ENCODE data around the gene TKFC.
"Not testable (repeated sequence)": the region's sequence is repeated elsewhere in the genome, so short reads cannot be mapped to it uniquely, and the experiment has no call there.

The TKFC gene

GRCh38 chr11:61361741-61362541 is 28.9 kb downstream of the TKFC start, which contains the start of the genes CYB561A3 and TMEM138:
TSS of gene CYB561A3 (minus strand) at chr11:61361882. CDS start at chr11:61356713, 5,169 bp downstream.
TSS of gene TMEM138 (plus strand) at chr11:61362374. CDS start at chr11:61364391, 2,017 bp downstream.
- peak within 1 kb of the TSS; percentile 97 for H3K4me3 Mint-ChIP-seq
- H3K4me1 Mint-ChIP-seq (ENCODE audit: low read depth), result peaks cover 40% of the 10 kb centered on the region
- H3K27ac Mint-ChIP-seq, result peak within 1 kb of the TSS; percentile 98
- H3K27me3 Mint-ChIP-seq, result no peaks in the 10 kb centered on the region
- peaks cover 63% of the 10 kb centered on the region for H3K36me3 Mint-ChIP-seq (ENCODE audit: low read depth)
- no peaks in the 10 kb centered on the region for H3K9me3 Mint-ChIP-seq
- DNase-seq, result peak; percentile 93

DNA sequence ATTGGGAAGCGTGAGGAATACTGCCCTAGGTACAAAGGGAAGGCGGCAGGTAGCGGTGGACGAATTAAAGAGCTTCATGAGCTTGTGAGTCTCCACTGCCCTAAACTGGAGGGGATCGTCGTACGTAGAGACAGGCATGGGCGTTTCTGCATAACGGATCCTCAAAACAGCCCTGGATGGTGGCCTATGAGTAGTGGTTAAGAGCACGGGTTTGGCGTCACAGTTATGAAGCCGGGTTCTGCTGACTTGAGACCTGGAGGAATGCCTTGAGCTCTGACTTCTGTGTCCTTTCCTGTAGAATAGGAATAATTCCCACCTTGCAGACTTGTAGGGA is 29.5 kb downstream of the TKFC start:
- H3K4me3 Mint-ChIP-seq, result peak overlapping the region; percentile 97
- peaks cover 66% of the 10 kb centered on the region for H3K36me3 Mint-ChIP-seq (ENCODE audit: low read depth)
- H3K4me1 Mint-ChIP-seq (ENCODE audit: low read depth), result peaks cover 37% of the 10 kb centered on the region

DNA sequence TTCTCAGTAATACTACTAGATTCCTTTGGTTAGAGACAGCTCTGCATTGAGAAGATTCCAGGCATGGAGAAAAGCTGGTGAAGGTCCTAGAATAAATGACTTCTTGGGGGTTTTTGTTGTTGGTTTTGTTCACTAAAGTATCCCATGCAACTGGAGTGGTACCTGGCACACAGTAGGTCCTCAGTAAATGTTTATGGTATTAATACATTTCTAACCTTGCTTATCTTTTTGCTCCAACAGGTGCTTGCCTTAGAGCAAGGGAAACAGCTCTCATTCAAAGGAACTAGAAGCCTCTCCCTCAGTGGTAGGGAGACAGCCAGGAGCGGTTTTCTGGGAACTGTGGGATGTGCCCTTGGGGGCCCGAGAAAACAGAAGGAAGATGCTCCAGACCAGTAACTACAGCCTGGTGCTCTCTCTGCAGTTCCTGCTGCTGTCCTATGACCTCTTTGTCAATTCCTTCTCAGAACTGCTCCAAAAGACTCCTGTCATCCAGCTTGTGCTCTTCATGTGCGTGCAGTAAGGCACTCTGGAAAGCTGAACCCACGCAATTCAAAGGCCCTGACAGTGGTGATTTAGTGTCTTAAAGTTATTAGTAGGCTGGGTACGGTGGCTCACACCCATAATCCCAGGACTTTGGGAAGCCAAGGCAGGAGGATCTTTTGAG is 31.1 kb downstream of the TKFC start:
- no peak for DNase-seq
- Mint-ChIP-seq H3K36me3 (ENCODE audit: low read depth) (peaks cover 77% of the 10 kb centered on the region), H3K27ac (peak overlapping the region; percentile 98)

More for the DNA sequence above, 29.5 kb downstream of the TKFC start:
- Mint-ChIP-seq H3K9me3 (no peaks in the 10 kb centered on the region), H3K27me3 (no peaks in the 10 kb centered on the region), H3K27ac (peak overlapping the region; percentile 98)
- no peak for DNase-seq

GRCh38 chr11:61367406-61367805 is 34.4 kb downstream of the TKFC start:
- Mint-ChIP-seq H3K4me3 (no peak overlapping the region), H3K36me3 (ENCODE audit: low read depth) (peaks cover 92% of the 10 kb centered on the region), H3K27me3 (no peaks in the 10 kb centered on the region), H3K27ac (peak overlapping the region; percentile 55), H3K4me1 (ENCODE audit: low read depth) (peaks cover 32% of the 10 kb centered on the region), H3K9me3 (no peaks in the 10 kb centered on the region)
- DNase-seq, result no peak

More for the DNA sequence above, 31.1 kb downstream of the TKFC start:
- peak overlapping the region; percentile 97 for H3K4me3 Mint-ChIP-seq
- no peaks in the 10 kb centered on the region for H3K9me3 Mint-ChIP-seq
- H3K27me3 Mint-ChIP-seq, result no peaks in the 10 kb centered on the region
- peaks cover 34% of the 10 kb centered on the region for H3K4me1 Mint-ChIP-seq (ENCODE audit: low read depth)

GRCh38 chr11:61368646-61369045 is 35.6 kb downstream of the TKFC start:
- no peaks in the 10 kb centered on the region for H3K27me3 Mint-ChIP-seq
- no peak overlapping the region for H3K27ac Mint-ChIP-seq
- peaks cover 85% of the 10 kb centered on the region for H3K36me3 Mint-ChIP-seq (ENCODE audit: low read depth)

GRCh38 chr11:61369372-61370348 is 36.6 kb downstream of the TKFC start:
- no peaks in the 10 kb centered on the region for H3K27me3 Mint-ChIP-seq

More at GRCh38 chr11:61368646-61369045, 35.6 kb downstream of the TKFC start:
- Mint-ChIP-seq H3K4me3 (no peak overlapping the region), H3K9me3 (no peaks in the 10 kb centered on the region), H3K4me1 (ENCODE audit: low read depth) (peaks cover 22% of the 10 kb centered on the region)
- DNase-seq, result no peak

DNA sequence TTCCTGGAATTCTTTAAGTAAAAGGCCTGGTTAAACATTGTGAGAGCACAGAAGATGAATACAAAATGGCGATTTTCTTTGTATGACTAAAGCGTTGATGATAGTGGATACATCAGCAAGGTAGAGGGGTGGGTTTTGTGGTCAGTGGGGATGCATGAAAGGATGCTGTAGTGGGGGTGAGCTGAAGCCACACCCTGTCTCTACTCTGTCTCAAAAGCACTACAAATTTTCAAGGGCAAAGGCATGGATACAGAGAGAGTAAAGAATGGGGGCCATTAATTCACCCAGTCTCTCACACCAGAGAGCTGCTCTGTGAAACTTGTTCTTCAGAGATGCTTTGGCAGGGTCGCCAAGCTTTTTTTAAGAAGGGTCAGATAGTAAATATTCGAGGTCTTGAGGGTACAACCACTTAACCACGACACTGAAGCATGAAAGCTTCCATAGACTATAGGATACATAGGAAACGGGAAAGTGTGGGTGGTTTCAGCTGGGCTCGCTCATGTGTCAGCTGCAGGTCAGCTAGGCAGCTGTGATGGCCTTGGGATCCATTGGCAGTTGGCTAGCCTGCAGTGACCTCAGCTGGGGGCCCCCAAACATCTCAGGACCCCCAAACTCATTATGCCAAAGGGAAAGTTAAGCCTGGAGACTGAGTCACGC is 37.4 kb downstream of the TKFC start:
- Mint-ChIP-seq H3K27ac (peak overlapping the region; percentile 10), H3K27me3 (no peaks in the 10 kb centered on the region), H3K4me3 (no peak overlapping the region), H3K4me1 (ENCODE audit: low read depth) (peaks cover 16% of the 10 kb centered on the region), H3K36me3 (ENCODE audit: low read depth) (peaks cover 86% of the 10 kb centered on the region), H3K9me3 (no peaks in the 10 kb centered on the region)
- no peak for DNase-seq

More at GRCh38 chr11:61369372-61370348, 36.6 kb downstream of the TKFC start:
- H3K9me3 Mint-ChIP-seq, result no peaks in the 10 kb centered on the region
- no peak for DNase-seq
- H3K4me3 Mint-ChIP-seq, result no peak overlapping the region
- peak overlapping the region; percentile 29 for H3K27ac Mint-ChIP-seq
- H3K4me1 Mint-ChIP-seq (ENCODE audit: low read depth), result peaks cover 16% of the 10 kb centered on the region
- peaks cover 84% of the 10 kb centered on the region for H3K36me3 Mint-ChIP-seq (ENCODE audit: low read depth)

- no peak for DNase-seq
- Mint-ChIP-seq H3K4me1 (ENCODE audit: low read depth) (peaks cover 16% of the 10 kb centered on the region), H3K36me3 (ENCODE audit: low read depth) (peaks cover 83% of the 10 kb centered on the region), H3K4me3 (no peak overlapping the region), H3K27ac (no peak overlapping the region), H3K27me3 (no peaks in the 10 kb centered on the region), H3K9me3 (no peaks in the 10 kb centered on the region)
Measured at GRCh38 chr11:61372659-61373420, 39.8 kb downstream of the TKFC start.

DNA sequence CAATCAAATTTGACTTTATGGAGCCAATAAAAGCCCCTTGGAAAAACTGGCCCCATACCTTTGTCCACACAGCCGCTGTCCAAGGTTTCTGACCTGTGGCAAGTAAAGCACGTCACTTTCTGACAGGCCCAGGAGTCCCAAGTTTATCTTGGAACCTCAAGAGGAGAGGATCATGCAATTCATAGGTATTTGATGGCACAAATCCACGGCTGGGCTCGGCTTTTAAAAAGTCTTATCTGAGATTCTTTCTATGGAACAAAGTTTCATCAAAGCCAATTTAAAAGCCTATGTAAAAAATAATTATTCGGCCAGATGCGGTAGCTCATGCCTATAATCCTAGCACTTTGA is 42.7 kb downstream of the TKFC start:
- Mint-ChIP-seq H3K4me1 (ENCODE audit: low read depth) (no peaks in the 10 kb centered on the region), H3K9me3 (no peaks in the 10 kb centered on the region), H3K4me3 (no peak overlapping the region), H3K27me3 (no peaks in the 10 kb centered on the region), H3K27ac (no peak overlapping the region), H3K36me3 (ENCODE audit: low read depth) (peaks cover 57% of the 10 kb centered on the region)
- DNase-seq, result no peak

DNA sequence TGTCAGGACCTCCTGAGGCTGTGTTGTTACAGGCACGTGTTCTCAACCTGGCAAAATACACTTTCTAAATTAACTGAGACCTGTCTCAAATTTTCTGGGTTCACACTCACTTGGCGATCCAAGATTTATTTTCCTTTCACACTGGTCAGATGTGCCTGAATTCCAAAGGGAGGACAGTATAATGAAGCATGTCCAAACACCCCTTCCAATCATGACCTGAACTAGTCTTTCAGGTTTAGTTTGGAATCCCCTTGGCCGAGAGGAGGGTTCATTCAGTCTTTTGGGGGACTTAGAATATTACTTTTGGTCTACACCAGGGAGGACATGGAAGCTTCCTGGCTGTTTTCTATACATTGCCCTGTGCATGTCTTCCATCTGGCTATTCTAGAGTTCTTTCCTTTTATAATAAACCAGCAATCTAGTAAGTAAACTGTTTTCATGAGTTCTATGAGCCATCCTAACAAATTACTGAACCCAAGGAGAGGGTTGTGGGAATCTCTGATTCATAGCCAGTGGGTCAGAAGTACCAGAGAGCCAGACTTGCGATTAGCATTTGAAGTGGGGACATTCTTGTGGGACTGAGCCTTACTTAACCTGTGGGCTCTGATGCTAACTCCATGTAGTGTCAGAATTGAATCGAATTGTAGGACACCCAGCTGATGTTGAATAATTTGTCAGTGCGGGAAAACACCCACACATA is 44.6 kb downstream of the TKFC start:
- H3K36me3 Mint-ChIP-seq (ENCODE audit: low read depth), result peaks cover 43% of the 10 kb centered on the region
- H3K27me3 Mint-ChIP-seq, result no peaks in the 10 kb centered on the region
- no peaks in the 10 kb centered on the region for H3K9me3 Mint-ChIP-seq
- no peak for DNase-seq
- no peak overlapping the region for H3K27ac Mint-ChIP-seq
- no peak overlapping the region for H3K4me3 Mint-ChIP-seq
- no peaks in the 10 kb centered on the region for H3K4me1 Mint-ChIP-seq (ENCODE audit: low read depth)

- Mint-ChIP-seq H3K4me3 (no peak overlapping the region), H3K27me3 (no peaks in the 10 kb centered on the region), H3K36me3 (ENCODE audit: low read depth) (peaks cover 38% of the 10 kb centered on the region), H3K4me1 (ENCODE audit: low read depth) (no peaks in the 10 kb centered on the region), H3K9me3 (no peaks in the 10 kb centered on the region), H3K27ac (no peak overlapping the region)
- DNase-seq, result no peak
Measured at GRCh38 chr11:61378713-61379313, 45.8 kb downstream of the TKFC start.

DNA sequence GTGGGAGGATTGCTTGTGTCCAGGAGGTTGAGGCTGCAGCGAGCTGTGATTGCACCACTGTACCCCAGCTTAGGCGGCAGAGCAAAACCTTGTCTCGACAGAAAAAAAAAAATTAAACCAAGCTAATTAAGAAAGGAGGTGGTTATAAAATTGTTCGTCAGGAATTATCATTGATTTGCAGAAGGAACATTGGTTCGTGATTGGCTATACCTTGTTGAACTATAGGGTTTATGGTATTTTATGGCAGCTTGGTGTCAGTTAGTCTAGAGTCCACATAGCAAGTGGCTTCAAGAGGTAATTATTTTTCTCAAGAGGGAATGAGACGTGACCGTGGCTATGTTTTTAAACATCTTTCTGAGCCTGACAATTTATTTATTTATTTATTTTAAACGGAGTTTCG is 47.9 kb downstream of the TKFC start:
- Mint-ChIP-seq H3K4me1 (ENCODE audit: low read depth) (peaks cover 8% of the 10 kb centered on the region), H3K27me3 (no peaks in the 10 kb centered on the region), H3K36me3 (ENCODE audit: low read depth) (peaks cover 19% of the 10 kb centered on the region), H3K9me3 (no peaks in the 10 kb centered on the region), H3K4me3 (no peak overlapping the region), H3K27ac (no peak overlapping the region)
- no peak for DNase-seq

GRCh38 chr11:61383859-61384258 is 50.8 kb downstream of the TKFC start:
- H3K27me3 Mint-ChIP-seq; H3K4me3 Mint-ChIP-seq; H3K27ac Mint-ChIP-seq; DNase-seq; H3K9me3 Mint-ChIP-seq; H3K36me3 Mint-ChIP-seq (ENCODE audit: low read depth); H3K4me1 Mint-ChIP-seq (ENCODE audit: low read depth): not testable (repeated sequence)
